Thyroid gland (tissue), 4 donors: ENCODE data around the gene POC5.

Source experiments
- POLR2A ChIP-seq, 2 donors: fragments of 450-650 bp; IDR thresholded peaks; one replicate each; pipeline ENCODE4 v1.6.1; 2017; ENCODE audit warnings: antibody characterized with exemption in 2 of 2, mild to moderate bottlenecking in 2 of 2, moderate library complexity in 1 of 2
- TF ChIP-seq, protein P1 (sequence below), 6 experiments: fragments of 200-600 bp in 3 of 6; fragments of 450-650 bp in 3 of 6; sonication (generic) in 3 of 6; IDR thresholded peaks; one replicate each; pipeline ENCODE4 v1.5.1; 2016 to 2019; ENCODE audit warnings: antibody characterized with exemption in 6 of 6, mild to moderate bottlenecking in 2 of 6, inconsistent platforms in 1 of 6, moderate library complexity in 1 of 6

DNA sequence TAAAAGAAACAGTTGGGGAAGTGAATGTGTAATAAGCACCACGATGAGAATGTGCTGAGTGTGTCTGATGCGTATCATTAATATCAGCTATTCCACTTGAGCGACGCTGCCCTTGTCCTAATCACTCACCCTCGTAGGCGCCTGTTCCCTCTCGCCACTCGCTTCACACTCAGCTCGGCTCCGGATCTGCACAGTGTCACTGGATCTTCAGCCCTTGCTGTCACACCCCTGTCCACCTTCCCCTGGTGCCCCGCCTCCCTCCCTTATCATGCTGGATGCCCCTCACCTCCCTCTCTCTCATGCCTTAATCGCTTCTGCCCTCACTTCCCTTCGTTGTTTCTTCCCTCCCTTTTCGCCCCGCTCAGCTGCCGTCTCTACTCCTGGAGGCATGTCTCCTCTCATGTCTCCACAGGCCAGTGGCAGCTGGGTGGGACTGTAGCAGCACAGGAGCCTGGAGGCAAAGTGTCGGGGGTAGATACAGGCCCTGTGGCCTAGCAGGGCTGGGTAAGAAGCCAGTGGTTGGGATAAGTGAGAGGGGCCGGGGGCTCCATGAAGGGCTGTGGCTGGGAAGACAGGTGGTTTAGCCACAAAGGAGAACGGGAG lies 62.4 kb downstream of the POC5 start:
- TF ChIP-seq POLR2A (IDR thresholded peaks at IDR 0.05), result no peak
- TF ChIP-seq, protein P1, sequence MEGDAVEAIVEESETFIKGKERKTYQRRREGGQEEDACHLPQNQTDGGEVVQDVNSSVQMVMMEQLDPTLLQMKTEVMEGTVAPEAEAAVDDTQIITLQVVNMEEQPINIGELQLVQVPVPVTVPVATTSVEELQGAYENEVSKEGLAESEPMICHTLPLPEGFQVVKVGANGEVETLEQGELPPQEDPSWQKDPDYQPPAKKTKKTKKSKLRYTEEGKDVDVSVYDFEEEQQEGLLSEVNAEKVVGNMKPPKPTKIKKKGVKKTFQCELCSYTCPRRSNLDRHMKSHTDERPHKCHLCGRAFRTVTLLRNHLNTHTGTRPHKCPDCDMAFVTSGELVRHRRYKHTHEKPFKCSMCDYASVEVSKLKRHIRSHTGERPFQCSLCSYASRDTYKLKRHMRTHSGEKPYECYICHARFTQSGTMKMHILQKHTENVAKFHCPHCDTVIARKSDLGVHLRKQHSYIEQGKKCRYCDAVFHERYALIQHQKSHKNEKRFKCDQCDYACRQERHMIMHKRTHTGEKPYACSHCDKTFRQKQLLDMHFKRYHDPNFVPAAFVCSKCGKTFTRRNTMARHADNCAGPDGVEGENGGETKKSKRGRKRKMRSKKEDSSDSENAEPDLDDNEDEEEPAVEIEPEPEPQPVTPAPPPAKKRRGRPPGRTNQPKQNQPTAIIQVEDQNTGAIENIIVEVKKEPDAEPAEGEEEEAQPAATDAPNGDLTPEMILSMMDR (IDR thresholded peaks at IDR 0.05), result no peak
